Dermis blood vessel endothelial cell (primary cell): ENCODE measurements around the gene PDE8B. TPM values are rescaled to one million over a fixed set of nuclear protein-coding genes. Genes with fewer than 3 reads are reported as not detected.

ENCODE experiments used
- DNase-seq: peaks from one replicate; pipeline ENCODE4 v3.0.0; 2010
- total RNA-seq: library from RNA; depleted of rRNA; stranded (reverse); fragments of >200 nt; gene quantifications from 2 replicates; pipeline ENCODE4 v1.2.3, GENCODE V29; 2014

The PDE8B gene
- total RNA-seq, 1 donor from 2014 or later, result under 0.01 TPM

DNA sequence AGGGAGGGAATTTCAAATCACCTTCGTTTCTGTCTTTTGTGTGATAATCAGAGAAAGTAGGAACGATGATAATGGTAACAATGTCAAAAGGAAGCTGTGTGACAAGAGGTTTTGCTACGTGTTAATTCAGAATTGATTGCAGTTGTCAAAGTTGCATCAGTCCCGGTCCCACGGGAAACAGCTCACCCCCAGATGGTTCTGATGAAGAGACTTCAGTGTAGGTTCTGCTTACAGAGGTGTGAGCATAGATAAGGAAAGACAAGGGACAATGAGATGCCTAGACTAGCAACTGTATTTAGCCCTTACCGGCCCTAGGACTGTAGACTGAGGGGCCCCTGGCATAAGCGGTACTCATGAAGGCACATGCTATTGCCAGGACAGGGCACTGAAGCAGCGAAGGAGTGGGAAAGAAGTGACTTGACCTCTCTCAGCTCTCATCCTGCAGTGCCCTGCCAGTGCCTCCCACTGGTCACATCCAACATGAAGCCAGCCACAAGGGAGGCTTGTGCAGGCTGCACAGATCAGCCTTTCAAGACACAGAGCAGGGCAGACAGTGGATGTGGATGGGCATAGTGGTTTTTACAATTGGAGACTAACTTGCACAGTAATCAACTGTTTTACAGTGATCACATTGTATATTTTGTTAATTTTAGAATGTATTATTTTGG, 21.1 kb downstream of the PDE8B start:
- DNase-seq, result no peak

DNA sequence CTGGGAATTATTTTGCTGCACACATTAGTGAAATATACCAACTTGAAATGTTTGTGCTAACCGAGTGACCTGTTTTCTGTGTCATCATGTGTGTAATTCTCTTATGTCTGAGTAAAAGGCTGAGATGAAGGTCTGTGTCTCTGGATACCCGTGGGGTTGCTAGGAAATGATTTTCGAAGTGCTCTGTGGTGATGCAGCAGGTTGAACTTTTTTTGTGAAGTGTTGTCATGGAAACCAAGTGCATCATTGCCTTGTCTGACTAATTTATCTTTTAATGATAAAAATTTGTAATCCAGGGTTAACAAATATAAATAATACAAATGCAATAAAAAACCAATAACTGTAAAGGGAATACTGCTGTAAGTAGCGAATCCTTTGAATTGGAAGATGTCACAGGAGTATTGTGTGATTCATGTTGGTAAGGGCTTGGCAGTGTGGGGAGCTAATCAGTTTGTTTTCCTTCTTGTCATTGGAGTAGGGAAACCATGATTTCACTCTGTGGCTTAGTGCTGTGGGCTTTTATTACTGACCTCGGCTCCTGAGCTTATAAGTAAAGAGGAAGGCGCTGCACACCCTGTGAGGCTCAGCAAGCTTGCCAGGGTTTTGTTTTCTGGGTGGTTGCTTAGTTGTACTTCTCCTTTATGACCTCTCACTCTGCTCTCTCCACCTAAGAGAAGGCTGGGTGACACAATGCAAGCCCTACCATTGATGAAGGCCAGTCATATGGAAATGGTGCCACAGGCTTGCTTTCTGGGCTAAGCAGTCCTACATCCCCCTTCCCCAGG, 22.3 kb downstream of the PDE8B start:
- DNase-seq, result no peak

GRCh38 chr5:77235846-77236721, 25.6 kb downstream of the PDE8B start:
- no peak for DNase-seq

DNA sequence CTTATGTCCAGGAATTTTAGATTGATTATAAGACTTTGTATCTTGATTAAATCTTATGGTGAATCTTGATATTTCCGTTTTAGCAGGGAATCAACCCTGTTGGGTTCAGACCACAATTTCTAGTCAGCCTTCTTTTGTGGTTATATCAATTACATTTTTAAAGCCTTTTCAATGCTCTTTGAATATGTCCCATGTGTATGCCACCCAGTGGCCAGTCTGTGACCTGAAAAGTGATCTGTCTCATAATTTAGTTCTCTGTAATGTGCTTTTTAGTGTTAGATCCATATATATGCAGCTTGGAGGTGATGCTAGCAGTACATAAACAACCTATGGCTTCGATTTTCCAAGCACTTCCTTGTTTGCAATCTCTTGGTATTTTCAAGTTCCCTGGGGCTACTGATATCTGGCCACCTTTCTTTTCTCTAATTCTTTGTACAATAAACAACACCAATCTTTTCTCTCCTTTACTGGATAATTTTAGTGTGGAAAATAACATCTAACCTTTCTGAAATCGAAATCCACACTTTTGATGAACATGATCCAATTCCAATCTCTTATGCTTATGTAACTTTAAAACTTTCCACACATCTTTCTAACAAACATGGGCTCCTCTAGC, 28.8 kb downstream of the PDE8B start:
- peak; percentile 40 for DNase-seq

- no peak for DNase-seq
These were observed 31.0 kb downstream of the PDE8B start for GRCh38 chr5:77241444-77241843.

DNA sequence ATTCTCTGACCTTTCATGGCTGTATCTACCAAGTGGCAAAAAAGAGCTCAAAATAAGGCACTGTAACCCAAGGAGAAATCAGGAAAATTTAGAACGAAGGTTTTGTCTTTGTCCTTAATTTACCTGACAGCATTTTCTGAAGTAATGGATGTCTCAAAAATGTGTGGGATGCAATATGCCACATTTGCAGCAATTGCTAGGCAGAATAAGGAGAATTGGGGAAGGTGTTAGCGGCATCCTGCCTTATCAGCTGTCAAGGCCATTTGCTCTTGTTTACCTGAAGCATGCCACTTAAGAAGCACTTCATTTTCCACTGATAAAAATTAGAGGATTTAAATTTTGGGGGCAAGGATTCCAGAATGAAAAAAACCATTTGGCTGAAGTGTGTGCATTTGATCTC, 39.0 kb downstream of the PDE8B start:
- DNase-seq, result no peak

- no peak for DNase-seq
These were observed 39.5 kb downstream of the PDE8B start for GRCh38 chr5:77250021-77250420.

DNA sequence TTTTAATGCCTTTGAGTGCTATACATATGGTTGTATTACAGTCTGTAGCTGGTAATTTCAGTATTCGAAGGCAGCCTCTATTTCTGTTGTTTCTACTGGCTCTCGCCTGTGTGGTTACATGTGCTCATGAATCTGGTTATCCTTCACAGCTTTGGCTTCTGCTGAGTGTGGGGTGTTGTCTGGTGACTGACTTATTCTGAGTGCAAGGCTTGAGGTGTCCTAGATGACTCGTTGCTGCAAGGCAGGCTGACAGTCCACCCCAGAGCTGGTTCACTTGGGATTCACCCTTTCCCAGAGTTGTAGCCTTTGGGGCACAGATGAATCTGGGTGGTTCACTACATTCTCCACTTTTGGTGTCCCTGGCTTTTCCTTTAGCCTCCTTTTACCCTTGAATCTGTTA, 41.4 kb downstream of the PDE8B start:
- no peak for DNase-seq

GRCh38 chr5:77255617-77256016, 45.1 kb downstream of the PDE8B start:
- no peak for DNase-seq

GRCh38 chr5:77256406-77256805, 45.9 kb downstream of the PDE8B start:
- DNase-seq, result no peak

DNA sequence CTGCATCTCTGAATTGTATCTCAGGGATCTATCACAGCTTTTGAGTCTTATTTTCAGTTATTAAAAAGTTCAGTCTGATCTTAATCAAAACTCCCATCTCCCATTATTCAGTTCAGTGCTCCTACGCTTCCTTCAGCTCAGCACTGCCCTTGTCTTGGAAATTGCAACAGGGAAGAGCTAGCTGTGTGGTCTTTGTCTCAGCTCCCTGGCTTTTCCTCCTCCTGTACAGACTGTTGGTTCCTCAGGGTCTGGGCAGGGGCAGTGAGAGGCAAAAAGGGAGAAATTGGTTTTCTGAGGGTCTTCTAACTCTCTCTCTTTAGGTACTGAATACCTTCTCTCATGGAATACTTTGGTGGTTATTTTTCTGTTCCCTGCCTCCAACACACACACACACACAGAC, 48.2 kb downstream of the PDE8B start:
- no peak for DNase-seq

GRCh38 chr5:77259476-77259875, 49.0 kb downstream of the PDE8B start:
- DNase-seq, result no peak

- no peak for DNase-seq
These were observed 52.2 kb downstream of the PDE8B start for GRCh38 chr5:77262697-77263096.

DNA sequence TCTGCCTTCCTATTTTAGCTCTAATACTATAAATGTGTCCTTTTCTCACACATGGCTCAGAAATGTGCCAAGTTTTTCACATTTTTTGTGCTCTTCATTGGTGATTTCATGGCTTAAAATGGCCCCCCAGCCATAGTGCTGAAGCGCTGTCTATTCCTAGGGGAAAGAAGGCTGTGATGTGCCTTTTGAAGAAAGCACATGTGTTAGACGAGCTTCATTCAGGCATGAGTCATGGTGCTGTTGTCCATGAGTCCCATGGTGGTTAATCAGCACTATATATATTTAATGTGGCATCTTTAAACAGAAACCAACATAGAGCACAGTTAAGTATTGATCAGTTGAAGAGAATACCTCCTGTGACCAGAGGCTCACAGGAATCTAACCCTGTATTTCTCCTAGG, 55.8 kb downstream of the PDE8B start:
- no peak for DNase-seq

GRCh38 chr5:77267496-77267895, 57.0 kb downstream of the PDE8B start:
- DNase-seq, result no peak

- DNase-seq, result no peak
These were observed 61.7 kb downstream of the PDE8B start for GRCh38 chr5:77272206-77272605.

GRCh38 chr5:77277759-77278158, 67.3 kb downstream of the PDE8B start:
- DNase-seq, result no peak

DNA sequence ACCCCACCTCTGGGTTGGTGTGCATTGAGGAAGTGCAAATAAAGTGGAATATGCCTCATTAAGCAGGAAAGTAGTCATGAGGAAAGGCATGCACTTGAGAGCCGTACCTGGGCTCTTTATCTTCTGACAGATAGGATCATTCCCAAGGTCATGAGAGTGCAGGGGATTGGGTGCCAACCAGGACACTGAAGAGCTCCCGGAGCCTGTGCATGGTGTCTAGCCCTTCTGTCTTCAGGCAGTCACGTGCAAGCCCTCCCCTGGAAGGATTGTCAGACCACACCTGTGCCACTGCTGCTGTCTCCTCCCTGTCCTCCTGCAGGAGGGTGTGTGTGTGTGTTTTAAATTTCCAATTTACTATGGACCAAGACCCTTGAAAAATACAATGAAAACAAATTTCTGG, 69.6 kb downstream of the PDE8B start:
- no peak for DNase-seq

DNA sequence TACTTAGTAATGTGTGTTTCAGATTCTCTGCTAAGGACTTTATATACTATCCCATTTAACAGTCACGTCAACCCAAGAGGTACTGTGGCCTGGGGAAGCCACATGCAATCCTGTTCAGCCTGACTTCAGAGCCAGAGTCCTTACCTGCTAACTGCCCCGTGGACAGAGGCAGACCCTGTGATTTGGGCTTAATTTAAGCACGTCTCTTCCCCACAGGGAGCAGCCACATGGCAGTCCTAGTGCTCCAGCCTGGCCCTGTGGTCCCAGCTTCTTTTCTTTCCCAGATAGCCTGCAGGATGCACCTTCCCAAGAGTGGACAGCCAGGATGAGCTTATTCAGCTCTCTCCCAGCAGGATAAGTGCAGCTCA, 71.5 kb downstream of the PDE8B start:
- DNase-seq, result no peak

- DNase-seq, result no peak
These were observed 72.0 kb downstream of the PDE8B start for GRCh38 chr5:77282337-77283027.

DNA sequence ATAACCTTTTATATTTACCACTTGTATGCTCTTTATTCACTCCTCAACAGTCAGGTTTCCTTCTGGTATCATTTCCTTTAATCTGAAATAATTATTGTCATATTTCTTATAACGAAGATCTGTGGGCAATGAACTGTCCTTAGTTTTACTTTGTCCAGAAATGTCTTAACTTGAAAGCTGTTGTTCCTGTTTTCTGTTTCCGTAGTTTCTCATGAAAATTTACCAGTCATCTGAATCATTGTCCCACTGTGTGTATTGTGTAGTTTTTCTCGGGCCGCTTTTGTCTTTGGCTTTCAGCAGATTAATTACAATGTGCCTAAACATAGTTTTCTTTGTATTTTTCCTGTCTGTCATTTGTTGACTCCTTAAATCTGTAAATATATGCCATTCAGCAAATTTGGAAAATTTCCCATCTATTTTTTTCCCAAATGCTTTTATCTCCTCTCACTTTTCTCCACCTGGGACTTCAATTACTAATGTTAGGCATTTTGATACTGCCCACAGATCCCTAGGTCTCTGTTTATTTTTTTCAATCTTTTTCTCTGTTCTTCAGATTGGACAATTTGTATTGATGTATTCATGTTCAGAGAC, 74.9 kb downstream of the PDE8B start:
- no peak for DNase-seq
